Hepatocyte (in vitro differentiated cells): ENCODE results near the gene STOM. TPM values are rescaled to one million over a fixed set of nuclear protein-coding genes. Genes with fewer than 3 reads are reported as not detected.

Experiments
- DNase-seq: peaks from one replicate; pipeline ENCODE4 v3.0.0-alpha.2; 2016; ENCODE audit warnings: low spot score
- H2AFZ ChIP-seq: fragments of 200-600 bp; sonication (generic); 2 replicates; pipeline ENCODE4 v1.6.0; 2016; ENCODE audit warnings: antibody characterized with exemption, mild to moderate bottlenecking
- H3K27ac ChIP-seq: fragments of 200-600 bp; sonication (generic); 2 replicates; pipeline ENCODE4 v1.5.1; 2016; ENCODE audit warnings: mild to moderate bottlenecking
- H3K27me3 ChIP-seq: fragments of 200-600 bp; sonication (generic); 2 replicates; pipeline ENCODE4 v1.6.1; 2016
- H3K36me3 ChIP-seq: fragments of 200-600 bp; sonication (generic); replicated peaks from 2 replicates; pipeline ENCODE4 v1.5.1; 2016; ENCODE audit warnings: low read depth; ENCODE audit not compliant: insufficient read depth
- H3K4me1 ChIP-seq: fragments of 200-600 bp; sonication (generic); 2 replicates; pipeline ENCODE4 v1.5.1; 2016; ENCODE audit warnings: mild to moderate bottlenecking, moderate library complexity; ENCODE audit not compliant: insufficient read depth
- H3K4me2 ChIP-seq: fragments of 200-600 bp; sonication (generic); 2 replicates; pipeline ENCODE4 v1.6.0; 2016
- H3K4me3 ChIP-seq: fragments of 200-600 bp; sonication (generic); 2 replicates; pipeline ENCODE4 v1.5.1; 2016; ENCODE audit warnings: mild to moderate bottlenecking
- H3K79me2 ChIP-seq: fragments of 200-600 bp; sonication (generic); 2 replicates; pipeline ENCODE4 v1.6.0; 2017; ENCODE audit warnings: mild to moderate bottlenecking
- H3K9me2 ChIP-seq: fragments of 200-600 bp; sonication (generic); replicated peaks from 2 replicates; pipeline ENCODE4 v1.6.0; 2017; ENCODE audit warnings: mild to moderate bottlenecking; ENCODE audit not compliant: insufficient read depth
- H3K9me3 ChIP-seq: fragments of 200-600 bp; sonication (generic); 2 replicates; pipeline ENCODE4 v1.5.1; 2016; ENCODE audit warnings: low read depth, mild to moderate bottlenecking
- H4K20me1 ChIP-seq: fragments of 200-600 bp; sonication (generic); 2 replicates; pipeline ENCODE4 v1.6.0; 2016; ENCODE audit warnings: mild to moderate bottlenecking; ENCODE audit not compliant: insufficient read depth, poor library complexity, severe bottlenecking
- EZH2 ChIP-seq: fragments of 200-600 bp; sonication (generic); IDR thresholded peaks from 2 replicates; pipeline ENCODE4 v1.6.1; 2016; ENCODE audit warnings: antibody characterized with exemption, mild to moderate bottlenecking, borderline replicate concordance
- EZH2phosphoT487 ChIP-seq: fragments of 200-600 bp; sonication (generic); IDR thresholded peaks from one replicate; pipeline ENCODE4 v1.6.1; 2018; ENCODE audit warnings: antibody characterized with exemption, mild to moderate bottlenecking, low read depth, moderate library complexity; ENCODE audit not compliant: unreplicated experiment, severe bottlenecking
- WGBS: methylation state at CpG from one replicate; pipeline ENCODE4 v1.1.6; 2016; ENCODE audit warnings: low lambda C conversion rate; ENCODE audit errors: missing lambda C conversion rate; 5-methylcytosine and 5-hydroxymethylcytosine counted together
- polyA plus RNA-seq: library from polyadenylated mRNA; unstranded; fragments of >200 nt; fragmentation: Nextera tagmentation; extraction: Ambion mirVana; gene quantifications from 2 replicates; pipeline ENCODE4 v1.2.1, GENCODE V29; 2016
- total RNA-seq: library from RNA; depleted of rRNA; stranded (reverse); fragments of >200 nt; gene quantifications from 2 replicates; pipeline ENCODE4 v1.2.3, GENCODE V29; 2014
- TF ChIP-seq, protein P1 (sequence below): fragments of 200-600 bp; sonication (generic); IDR thresholded peaks from 2 replicates; pipeline ENCODE4 v1.5.1; 2016; ENCODE audit warnings: antibody characterized with exemption, mild to moderate bottlenecking; ENCODE audit not compliant: poor library complexity

STOM gene
- total and polyA plus RNA-seq, 2 experiments from 2014 or later = 85.5 to 130 TPM

DNA sequence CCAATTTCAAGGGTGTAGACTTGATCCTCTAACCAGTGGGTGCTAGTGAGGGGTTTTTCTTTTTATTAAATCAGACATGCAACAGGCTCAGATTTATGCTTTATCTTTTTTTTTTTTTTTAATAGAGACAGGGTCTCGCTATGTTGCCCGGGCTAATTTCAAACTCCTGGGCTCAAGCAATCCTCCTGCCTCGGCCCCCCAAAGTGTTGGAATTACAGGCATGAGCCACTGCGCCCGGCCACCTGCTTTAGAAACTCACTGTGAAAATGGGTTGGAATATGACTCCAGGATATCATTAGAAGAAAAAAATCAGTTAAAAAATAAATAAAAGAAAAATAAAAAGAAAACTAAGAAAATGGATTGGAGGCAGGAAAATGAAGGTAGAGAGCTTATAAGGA is 50.7 kb downstream of the STOM start:
- H3K27me3 ChIP-seq = no peaks in the 10 kb centered on the region
- no peak for DNase-seq
- no peak overlapping the region for H3K4me2 ChIP-seq
- 98% methylated on average over 5 of the region's 5 CpGs for WGBS
- no peaks in the 10 kb centered on the region for H3K9me3 ChIP-seq
- no peaks in the 10 kb centered on the region for H3K79me2 ChIP-seq
- H3K9me2 ChIP-seq = no peaks in the 10 kb centered on the region
- no peak overlapping the region for H3K4me3 ChIP-seq
- H3K27ac ChIP-seq = peak overlapping the region; percentile 10
- H4K20me1 ChIP-seq = no peaks in the 10 kb centered on the region
- peaks cover 5% of the 10 kb centered on the region for H3K4me1 ChIP-seq
- H3K36me3 ChIP-seq = peaks cover 3% of the 10 kb centered on the region
- H2AFZ ChIP-seq = no peak overlapping the region
- TF ChIP-seq EZH2phosphoT487 (no peak), EZH2 (no peak)

DNA sequence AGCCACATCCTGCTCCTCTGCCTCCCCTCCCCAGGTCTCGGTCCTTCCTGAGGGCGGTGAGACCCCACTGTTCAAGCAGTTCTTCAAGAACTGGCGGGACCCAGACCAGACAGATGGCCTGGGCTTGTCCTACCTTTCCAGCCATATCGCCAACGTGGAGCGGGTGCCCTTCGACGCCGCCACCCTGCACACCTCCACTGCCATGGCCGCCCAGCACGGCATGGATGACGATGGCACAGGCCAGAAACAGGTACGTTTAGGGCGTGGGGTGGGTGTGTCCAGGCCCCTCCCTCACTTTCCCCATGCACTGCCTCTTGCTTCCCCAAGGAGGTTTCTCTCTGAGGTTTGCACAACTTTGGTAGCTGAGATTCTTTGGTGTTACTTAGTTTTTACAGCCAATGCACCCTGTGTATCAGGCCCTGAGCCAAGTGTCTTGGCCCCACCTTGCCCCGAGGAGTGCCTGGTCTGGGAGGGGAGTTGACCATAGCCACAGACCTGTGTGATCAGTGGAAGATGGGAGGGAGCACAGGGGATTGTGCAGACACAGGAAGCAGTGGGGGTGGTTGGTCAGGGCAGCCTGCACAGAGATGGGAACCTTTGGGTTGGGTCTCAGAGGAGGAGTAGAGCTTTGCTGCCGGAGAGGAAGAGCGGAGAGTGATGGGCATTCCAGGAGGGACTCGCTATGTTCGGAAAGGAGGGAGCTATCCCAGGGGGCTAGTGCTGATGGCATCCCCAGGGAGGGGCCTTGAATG is 51.2 kb downstream of the STOM start:
- no peak overlapping the region for H3K4me2 ChIP-seq
- no peaks in the 10 kb centered on the region for H3K79me2 ChIP-seq
- no peaks in the 10 kb centered on the region for H3K27me3 ChIP-seq
- no peak overlapping the region for H3K4me3 ChIP-seq
- no peak overlapping the region for H2AFZ ChIP-seq
- H4K20me1 ChIP-seq = no peaks in the 10 kb centered on the region
- H3K27ac ChIP-seq = no peak overlapping the region
- WGBS = 97% methylated on average over 19 of the region's 19 CpGs
- peaks cover 5% of the 10 kb centered on the region for H3K4me1 ChIP-seq
- no peak for TF ChIP-seq EZH2phosphoT487
- no peak for TF ChIP-seq EZH2
- TF ChIP-seq, protein P1, sequence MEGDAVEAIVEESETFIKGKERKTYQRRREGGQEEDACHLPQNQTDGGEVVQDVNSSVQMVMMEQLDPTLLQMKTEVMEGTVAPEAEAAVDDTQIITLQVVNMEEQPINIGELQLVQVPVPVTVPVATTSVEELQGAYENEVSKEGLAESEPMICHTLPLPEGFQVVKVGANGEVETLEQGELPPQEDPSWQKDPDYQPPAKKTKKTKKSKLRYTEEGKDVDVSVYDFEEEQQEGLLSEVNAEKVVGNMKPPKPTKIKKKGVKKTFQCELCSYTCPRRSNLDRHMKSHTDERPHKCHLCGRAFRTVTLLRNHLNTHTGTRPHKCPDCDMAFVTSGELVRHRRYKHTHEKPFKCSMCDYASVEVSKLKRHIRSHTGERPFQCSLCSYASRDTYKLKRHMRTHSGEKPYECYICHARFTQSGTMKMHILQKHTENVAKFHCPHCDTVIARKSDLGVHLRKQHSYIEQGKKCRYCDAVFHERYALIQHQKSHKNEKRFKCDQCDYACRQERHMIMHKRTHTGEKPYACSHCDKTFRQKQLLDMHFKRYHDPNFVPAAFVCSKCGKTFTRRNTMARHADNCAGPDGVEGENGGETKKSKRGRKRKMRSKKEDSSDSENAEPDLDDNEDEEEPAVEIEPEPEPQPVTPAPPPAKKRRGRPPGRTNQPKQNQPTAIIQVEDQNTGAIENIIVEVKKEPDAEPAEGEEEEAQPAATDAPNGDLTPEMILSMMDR = no peak
- H3K36me3 ChIP-seq = peaks cover 2% of the 10 kb centered on the region
- no peak for DNase-seq
- no peaks in the 10 kb centered on the region for H3K9me3 ChIP-seq
- H3K9me2 ChIP-seq = no peaks in the 10 kb centered on the region

DNA sequence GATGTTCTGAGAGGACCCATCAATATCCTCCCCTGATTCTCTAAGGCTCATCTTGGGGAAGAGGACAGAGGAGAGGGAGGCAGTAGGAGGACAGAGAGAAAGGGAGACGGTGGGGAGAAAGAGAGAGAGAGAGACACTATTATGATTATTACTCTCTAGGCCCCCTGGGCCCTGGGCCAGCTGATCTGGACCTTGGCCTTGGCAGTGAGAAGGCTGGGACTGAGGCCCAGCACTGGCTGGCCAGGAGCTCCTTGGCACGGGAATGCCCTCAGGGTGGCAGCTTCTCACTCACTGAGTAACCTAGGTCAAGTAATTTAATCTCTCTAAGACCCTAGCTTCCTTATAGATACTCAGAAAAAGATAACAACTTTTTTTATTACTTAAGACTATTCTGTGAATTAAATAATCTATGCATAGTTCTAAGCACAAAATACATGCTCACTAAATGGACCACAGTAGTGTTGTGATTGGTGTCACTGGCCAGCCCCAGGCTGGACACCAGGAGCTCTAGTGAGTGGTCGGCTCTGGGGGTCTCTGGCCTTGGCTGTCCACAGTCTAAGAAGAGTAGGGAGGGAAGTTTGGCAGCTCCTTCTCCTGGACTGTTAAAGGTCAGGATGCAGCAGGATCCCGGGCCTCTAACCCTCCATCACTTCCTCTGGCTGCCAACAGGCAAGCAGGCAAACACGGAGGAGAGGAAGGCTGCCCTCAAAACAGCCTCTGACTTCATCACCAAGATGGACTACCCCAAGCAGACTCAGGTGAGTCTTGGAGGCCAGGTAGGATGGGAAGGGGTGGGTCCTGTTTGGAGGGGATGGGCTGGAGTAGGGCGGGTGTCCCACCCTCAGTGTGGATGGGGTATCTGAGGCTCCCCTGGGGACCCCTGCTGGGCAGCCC is 52.1 kb downstream of the STOM start:
- Histone ChIP-seq H3K9me3 (no peaks in the 10 kb centered on the region), H3K27me3 (no peaks in the 10 kb centered on the region), H3K27ac (no peak overlapping the region), H3K4me3 (no peak overlapping the region), H3K9me2 (no peaks in the 10 kb centered on the region), H3K36me3 (no peaks in the 10 kb centered on the region), H3K4me1 (peaks cover 5% of the 10 kb centered on the region), H4K20me1 (no peaks in the 10 kb centered on the region), H3K79me2 (no peaks in the 10 kb centered on the region), H2AFZ (no peak overlapping the region), H3K4me2 (no peak overlapping the region)
- TF ChIP-seq EZH2phosphoT487 (no peak), EZH2 (no peak)
- TF ChIP-seq, protein P1 = no peak
- no peak for DNase-seq
- WGBS = 90% methylated on average over 6 of the region's 6 CpGs
